ENCODE data around the gene SARDH. TPM values are rescaled to one million over a fixed set of nuclear protein-coding genes. Genes with fewer than 3 reads are reported as not detected.

The SARDH gene
- total RNA-seq, 2 donors from 2014 or later, result 20.2 to 61.0 TPM

DNA sequence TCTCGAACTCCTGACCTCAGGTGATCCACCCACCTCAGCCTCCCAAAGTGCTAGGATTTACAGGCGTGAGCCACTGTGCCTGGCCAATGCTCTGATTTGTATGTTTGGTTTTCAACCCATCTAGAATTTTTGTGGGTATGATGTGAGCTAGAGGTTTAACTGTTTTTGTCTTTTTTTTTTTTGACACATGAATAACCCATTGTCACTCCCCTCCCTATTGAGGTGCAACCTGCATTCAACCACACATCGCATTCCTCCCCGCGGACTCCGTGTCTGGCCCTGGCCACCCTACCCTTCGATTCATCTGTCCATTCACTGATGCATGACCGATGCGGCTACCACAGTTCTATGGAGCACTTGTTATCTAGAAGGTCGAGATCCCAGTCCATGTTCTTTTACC lies 119.4 kb downstream of the SARDH start:
- H3K36me3 ChIP-seq (replicated peaks in 1 of 2; ENCODE audit: insufficient read depth in 1 of 2, low read depth in 2 of 2), result no peaks in the 10 kb centered on the region
- no peak overlapping the region for H3K27ac ChIP-seq
- 69 to 83% methylated on average over 10 of the region's 10 CpGs for WGBS, 2 donors
- ATAC-seq (no peak), DNase-seq (no peak)
- no peak overlapping the region for H3K4me3 ChIP-seq
- H3K4me1 ChIP-seq, result no peaks in the 10 kb centered on the region
- intact Hi-C loops (cut with DNase I), result no loop called here
- no peaks in the 10 kb centered on the region for H3K9me3 ChIP-seq
- TF ChIP-seq POLR2A (IDR thresholded peaks at IDR 0.05), result no peak
- TF ChIP-seq, protein P1, sequence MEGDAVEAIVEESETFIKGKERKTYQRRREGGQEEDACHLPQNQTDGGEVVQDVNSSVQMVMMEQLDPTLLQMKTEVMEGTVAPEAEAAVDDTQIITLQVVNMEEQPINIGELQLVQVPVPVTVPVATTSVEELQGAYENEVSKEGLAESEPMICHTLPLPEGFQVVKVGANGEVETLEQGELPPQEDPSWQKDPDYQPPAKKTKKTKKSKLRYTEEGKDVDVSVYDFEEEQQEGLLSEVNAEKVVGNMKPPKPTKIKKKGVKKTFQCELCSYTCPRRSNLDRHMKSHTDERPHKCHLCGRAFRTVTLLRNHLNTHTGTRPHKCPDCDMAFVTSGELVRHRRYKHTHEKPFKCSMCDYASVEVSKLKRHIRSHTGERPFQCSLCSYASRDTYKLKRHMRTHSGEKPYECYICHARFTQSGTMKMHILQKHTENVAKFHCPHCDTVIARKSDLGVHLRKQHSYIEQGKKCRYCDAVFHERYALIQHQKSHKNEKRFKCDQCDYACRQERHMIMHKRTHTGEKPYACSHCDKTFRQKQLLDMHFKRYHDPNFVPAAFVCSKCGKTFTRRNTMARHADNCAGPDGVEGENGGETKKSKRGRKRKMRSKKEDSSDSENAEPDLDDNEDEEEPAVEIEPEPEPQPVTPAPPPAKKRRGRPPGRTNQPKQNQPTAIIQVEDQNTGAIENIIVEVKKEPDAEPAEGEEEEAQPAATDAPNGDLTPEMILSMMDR (IDR thresholded peaks at IDR 0.05), result no peak
- H3K27me3 ChIP-seq, result no peaks in the 10 kb centered on the region

DNA sequence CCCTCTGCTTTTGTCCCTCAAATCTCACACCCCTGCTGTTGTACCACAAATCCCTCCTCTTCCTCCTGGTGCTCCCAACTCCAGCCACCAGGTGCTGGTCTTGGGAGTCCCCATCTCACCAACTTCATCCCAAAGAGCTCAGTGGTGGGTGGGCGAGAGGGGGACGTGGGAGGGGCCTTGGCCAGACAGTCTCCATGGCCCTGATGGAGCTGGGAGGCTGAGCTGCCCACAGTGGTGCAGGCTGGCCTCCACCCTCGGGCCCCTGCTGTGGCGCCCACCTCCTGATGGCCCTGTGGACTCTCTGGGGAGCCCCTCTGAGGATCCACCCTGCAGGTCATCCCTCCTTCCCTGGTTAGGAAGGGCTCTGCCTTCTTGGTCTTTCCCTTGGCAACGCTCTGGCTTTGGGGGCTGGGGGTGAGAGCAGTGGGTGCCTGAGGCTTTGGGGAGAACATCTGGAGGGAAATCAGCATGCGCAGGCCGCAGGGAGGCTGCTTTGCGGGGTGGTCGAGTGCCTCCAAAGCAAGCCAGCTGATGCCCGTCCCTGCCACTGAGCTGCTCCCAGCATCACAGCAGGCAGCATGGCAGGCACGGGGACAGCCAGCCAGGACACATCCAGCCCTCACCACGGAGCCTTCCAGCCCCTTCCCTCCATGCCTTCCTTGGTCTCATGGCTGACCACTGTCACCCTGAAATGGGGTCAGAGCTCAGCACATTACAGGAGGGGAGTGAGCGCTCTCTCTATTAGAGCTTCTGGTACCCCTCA lies 121.3 kb downstream of the SARDH start:
- WGBS, 2 donors, result 67% methylated on average over 6 to 13 of the region's 13 CpGs
- no peak for DNase-seq

DNA sequence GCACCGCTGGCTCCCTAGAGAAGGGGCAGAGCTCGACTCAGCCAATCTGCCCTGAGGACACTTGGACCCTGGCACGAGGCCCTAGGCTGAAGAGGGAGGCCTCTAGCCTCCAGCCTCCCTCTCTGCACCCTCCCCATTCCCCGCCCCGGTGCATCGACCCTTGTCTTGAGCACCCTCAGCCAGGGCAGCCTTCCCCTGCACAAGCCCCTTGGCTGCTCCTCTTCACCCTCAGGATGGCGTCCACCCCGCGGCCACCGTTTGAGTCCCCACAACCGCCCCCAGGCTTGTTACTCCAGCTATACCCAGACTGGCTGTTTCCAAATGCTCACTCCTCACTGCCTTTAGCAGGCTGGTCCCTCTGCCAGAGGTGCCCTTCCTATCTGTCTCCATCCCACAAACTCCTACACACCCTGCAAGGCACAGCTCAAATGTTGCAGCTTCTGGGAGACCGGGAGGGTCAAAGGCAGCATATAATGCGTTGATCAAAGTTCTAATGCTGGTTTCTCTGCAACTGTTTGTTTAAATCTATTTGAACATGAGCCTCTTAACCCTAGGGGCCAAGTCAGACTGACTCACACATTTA lies 122.5 kb downstream of the SARDH start:
- Histone ChIP-seq H3K36me3 (replicated peaks in 1 of 2; ENCODE audit: insufficient read depth in 1 of 2, low read depth in 2 of 2) (no peaks in the 10 kb centered on the region), H3K4me1 (no peaks in the 10 kb centered on the region), H3K4me3 (no peak overlapping the region), H3K27me3 (no peaks in the 10 kb centered on the region), H3K27ac (no peak overlapping the region), H3K9me3 (no peaks in the 10 kb centered on the region)
- no peak for ATAC-seq
- TF ChIP-seq POLR2A (IDR thresholded peaks at IDR 0.05), result no peak
- TF ChIP-seq, protein P1 (IDR thresholded peaks at IDR 0.05), result no peak
- intact Hi-C loops (cut with DNase I), result no loop called here
- DNase-seq, result no peak
- whole genome bisulfite sequencing, 2 donors, result 73 to 79% methylated on average over 13 of the region's 13 CpGs

More for the DNA sequence above, 121.3 kb downstream of the SARDH start:
- Histone ChIP-seq H3K36me3 (replicated peaks in 1 of 2; ENCODE audit: insufficient read depth in 1 of 2, low read depth in 2 of 2) (no peaks in the 10 kb centered on the region), H3K27ac (no peak overlapping the region), H3K27me3 (no peaks in the 10 kb centered on the region), H3K9me3 (no peaks in the 10 kb centered on the region), H3K4me1 (no peaks in the 10 kb centered on the region), H3K4me3 (no peak overlapping the region)
- ATAC-seq, result no peak
- TF ChIP-seq, protein P1 (IDR thresholded peaks at IDR 0.05), result no peak
- no peak for TF ChIP-seq POLR2A (IDR thresholded peaks at IDR 0.05)
- intact Hi-C loops (cut with DNase I), result no loop called here

DNA sequence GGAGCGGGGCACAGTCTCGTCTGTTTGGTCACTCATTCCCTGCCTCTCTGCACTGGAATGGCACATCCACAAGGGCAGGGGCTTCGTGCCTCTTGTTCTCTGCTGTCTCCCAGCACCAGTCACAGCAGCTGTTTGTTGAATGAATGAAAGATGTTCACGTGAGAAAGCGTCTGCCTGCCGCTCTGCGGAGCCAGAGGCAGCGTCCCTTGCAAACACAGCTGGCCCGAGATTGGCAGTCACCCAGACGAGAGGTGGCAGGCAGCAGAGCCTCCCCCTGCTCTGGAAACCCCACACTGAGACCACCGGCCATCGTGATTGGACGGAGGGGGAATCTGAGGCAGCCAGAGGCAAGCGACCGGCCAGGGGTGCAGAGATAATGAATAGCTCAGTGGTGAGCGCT lies 123.0 kb downstream of the SARDH start:
- TF ChIP-seq, protein P1 (IDR thresholded peaks at IDR 0.05), result no peak
- no peak for TF ChIP-seq POLR2A (IDR thresholded peaks at IDR 0.05)
- 34 to 39% methylated on average over 14 to 16 of the region's 16 CpGs for WGBS, 2 donors
- no peaks in the 10 kb centered on the region for H3K36me3 ChIP-seq (replicated peaks in 1 of 2; ENCODE audit: insufficient read depth in 1 of 2, low read depth in 2 of 2)
- H3K9me3 ChIP-seq, result no peaks in the 10 kb centered on the region
- no peak for ATAC-seq
- no peak for DNase-seq
- no peaks in the 10 kb centered on the region for H3K4me1 ChIP-seq
- H3K4me3 ChIP-seq, result no peak overlapping the region
- intact Hi-C loops (cut with DNase I), result no loop called here
- no peak overlapping the region for H3K27ac ChIP-seq
- H3K27me3 ChIP-seq, result no peaks in the 10 kb centered on the region
